Panc1 (cell line): ENCODE measurements around the gene DOCK4.

Experiments
- POLR2AphosphoS5 ChIP-seq: IDR thresholded peaks from 2 replicates; pipeline ENCODE4 v1.6.1; 2012; ENCODE audit warnings: mild to moderate bottlenecking, low read depth, low read length, moderate library complexity
- TF ChIP-seq, protein P1 (sequence below): fragments of 450-650 bp; IDR thresholded peaks from 2 replicates; pipeline ENCODE4 v1.5.1; 2017; ENCODE audit warnings: mild to moderate bottlenecking

DNA sequence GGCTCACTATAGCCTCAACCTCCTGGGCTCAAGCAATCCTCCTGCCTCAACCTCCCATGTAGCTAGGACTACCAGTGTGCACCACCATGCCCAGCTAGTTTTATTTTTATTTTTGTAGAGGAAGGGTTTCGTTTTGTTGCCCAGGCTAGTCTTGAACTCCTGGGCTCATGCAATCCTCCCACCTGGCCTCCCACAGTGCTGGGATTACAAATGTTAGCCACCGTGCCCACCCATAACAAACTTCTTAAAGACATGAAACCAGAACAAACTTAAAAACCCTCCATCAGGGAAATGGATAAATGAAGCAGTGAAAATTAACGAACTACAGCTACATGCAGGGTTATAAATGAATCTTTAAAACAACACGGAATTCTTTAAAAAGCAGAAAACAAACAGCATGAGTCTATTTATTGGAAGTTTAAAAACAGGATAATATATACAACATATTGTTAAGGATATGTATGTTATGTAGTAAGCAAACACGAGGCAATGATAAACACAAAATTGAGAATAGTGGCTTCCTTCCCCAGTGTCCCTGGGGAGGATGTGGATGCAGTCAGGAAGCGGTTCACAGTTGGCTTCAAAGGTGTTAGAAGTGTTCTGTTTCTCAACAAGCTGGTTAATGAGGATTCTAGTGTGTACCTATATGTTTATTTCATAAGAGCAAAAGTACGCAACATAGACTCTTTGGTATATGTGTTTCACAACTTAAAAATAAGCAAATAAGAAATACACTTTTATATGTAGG, 515.7 kb downstream of the DOCK4 start:
- TF ChIP-seq, protein P1, sequence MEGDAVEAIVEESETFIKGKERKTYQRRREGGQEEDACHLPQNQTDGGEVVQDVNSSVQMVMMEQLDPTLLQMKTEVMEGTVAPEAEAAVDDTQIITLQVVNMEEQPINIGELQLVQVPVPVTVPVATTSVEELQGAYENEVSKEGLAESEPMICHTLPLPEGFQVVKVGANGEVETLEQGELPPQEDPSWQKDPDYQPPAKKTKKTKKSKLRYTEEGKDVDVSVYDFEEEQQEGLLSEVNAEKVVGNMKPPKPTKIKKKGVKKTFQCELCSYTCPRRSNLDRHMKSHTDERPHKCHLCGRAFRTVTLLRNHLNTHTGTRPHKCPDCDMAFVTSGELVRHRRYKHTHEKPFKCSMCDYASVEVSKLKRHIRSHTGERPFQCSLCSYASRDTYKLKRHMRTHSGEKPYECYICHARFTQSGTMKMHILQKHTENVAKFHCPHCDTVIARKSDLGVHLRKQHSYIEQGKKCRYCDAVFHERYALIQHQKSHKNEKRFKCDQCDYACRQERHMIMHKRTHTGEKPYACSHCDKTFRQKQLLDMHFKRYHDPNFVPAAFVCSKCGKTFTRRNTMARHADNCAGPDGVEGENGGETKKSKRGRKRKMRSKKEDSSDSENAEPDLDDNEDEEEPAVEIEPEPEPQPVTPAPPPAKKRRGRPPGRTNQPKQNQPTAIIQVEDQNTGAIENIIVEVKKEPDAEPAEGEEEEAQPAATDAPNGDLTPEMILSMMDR, result no peak
- no peak for TF ChIP-seq POLR2AphosphoS5
